Occipital lobe (tissue), 3 donors: ENCODE measurements around the gene GEMIN7. TPM values are rescaled to one million over a fixed set of nuclear protein-coding genes. Genes with fewer than 3 reads are reported as not detected.

ENCODE experiments used
- DNase-seq: peaks from one replicate; lab custom pipeline; 2025; lab: John Stamatoyannopoulos, UW
- small RNA-seq: library from RNA; depleted of rRNA; stranded (forward); fragments of <200 nt; gene quantifications from one replicate; pipeline ENCODE3, GENCODE V24; 2014
- total RNA-seq: library from RNA; depleted of rRNA; stranded (reverse); fragments of >200 nt; gene quantifications from one replicate; pipeline ENCODE4 v1.2.3, GENCODE V29; 2014

GEMIN7 gene
- total RNA-seq, 1 donor from 2014 or later: 13.3 TPM

DNA sequence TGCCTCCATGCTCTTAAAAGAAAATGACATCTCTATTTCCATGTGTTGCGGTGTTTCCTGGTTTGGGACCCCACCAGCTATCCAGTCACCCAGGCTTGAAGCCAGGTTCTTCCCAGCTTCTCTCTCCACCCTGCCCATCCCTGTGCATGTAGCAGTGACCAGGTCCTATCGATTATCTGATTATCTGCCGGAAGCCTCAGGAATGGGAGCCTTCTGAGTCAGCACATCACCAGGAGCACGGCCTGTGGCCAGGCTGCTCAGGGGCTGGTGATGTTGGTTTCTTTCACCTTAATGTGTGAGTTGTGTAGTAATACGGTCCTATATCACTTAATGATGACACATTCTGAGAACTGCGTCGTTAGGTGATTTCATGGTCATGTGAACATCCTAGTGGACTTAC, 47.6 kb downstream of the GEMIN7 start:
- no peak for DNase-seq

GRCh38 chr19:45128146-45128545, 49.1 kb downstream of the GEMIN7 start:
- DNase-seq: no peak

DNA sequence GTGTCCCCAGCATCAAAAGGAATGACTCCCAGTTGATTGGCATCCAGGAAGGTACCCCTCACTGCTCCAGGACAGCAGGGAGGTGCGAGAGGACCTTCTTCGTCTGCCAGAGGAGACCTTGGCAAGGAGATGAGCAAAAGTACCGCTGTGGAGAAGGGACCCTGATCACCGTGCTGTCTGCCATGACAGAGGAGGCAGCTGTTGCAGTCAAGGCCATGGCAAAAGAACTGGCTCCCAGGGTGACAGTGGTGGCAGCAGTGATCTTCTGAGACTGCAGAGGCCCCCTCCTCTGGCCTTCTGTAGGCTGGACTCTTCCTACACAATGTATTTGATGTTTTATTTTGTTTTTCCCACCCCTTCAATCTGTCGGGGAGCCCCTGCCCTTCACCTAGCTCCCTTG, 49.7 kb downstream of the GEMIN7 start:
- no peak for DNase-seq

DNA sequence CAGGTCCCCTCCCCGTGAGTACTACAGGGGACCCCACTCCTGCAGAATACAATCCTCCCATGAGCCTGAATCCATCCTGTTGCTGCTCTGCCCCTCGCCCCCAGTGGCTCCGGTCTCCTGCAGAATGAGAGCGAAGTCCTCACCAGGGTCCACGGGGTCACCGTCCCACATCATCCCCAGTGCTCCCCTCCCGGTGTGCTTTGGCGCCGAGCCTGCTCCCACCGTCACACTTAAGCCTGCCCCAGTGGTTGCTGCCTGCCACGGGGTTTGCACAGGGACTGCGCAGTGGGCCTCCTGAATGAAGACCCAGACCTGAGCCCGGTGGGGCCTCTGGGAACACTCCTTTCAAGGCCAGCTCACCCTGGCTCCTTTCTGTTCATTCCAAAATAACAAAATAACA, 51.2 kb downstream of the GEMIN7 start:
- no peak for DNase-seq

GRCh38 chr19:45130888-45131615, 52.0 kb downstream of the GEMIN7 start:
- peak; percentile 72 for DNase-seq

GRCh38 chr19:45133661-45134060, 54.6 kb downstream of the GEMIN7 start:
- no peak for DNase-seq

DNA sequence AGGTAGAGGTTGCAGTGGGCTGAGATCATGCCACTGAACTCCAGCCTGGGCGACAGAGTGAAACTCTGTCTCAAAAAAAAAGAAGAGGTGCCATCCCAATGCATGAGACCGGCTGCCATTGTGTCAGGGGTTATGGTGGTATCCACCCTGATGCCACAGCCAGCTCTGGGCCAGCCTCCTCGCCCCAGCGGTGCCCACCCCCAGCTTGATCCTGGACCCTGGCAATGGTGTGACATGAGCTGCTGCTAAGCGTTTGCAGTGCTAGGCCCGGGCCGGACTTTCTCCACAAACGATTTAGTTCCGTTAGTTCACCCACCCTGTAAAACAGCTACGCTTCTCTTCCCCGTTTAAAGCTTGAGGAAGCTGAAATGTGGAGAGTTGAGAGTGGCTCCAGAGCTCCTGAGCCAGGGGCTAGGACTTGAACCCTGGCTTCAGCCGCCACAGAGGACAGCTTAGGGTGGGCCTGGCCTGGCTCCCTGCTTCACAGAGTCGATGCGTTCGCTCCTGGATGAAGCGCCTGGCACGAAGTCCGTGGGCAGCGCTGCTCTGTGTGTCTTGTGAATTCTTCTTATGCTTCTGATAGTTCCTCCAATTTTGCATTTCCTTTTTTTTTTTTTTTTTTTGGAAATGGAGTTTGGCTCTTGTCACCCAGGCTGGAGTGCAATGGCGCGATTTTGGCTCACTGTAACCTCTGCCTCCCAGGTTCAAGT, 56.3 kb downstream of the GEMIN7 start:
- DNase-seq: no peak

DNA sequence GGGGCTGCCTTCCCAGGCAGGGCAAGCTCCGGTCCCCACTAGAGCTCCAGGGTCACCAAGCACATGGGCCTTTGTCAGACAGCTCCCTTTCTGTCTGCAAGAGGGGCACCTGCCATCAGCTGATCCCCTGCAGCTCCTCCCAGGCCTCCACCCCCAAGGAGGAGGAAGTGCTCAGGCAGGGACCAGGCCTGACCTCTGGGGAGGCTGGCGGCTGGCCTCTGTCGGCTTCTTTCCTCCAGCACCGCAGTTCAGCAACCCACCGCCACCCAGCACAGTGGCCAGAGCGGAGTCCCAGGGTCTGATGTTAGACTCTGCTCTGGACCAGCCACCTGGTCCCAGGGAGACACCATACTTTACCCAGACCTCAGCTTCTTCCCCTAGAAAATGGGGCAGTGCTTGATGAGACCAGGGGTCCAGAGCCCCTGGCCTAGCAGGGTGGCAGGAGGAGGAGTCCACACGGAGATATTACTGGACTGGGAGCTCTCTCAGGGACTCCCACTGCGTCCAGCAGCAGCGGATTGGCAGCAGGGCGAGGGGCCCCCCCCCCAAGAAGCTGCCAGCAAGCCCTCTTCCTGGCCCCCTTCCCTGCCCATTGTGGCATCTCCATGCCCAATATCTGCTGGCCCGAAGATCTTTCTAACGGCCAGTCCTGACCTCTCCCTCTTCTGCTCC, 57.6 kb downstream of the GEMIN7 start:
- DNase-seq: no peak

GRCh38 chr19:45137179-45137761, 58.2 kb downstream of the GEMIN7 start:
- DNase-seq: peak; percentile 22

- no peak for DNase-seq
Observed at GRCh38 chr19:45138303-45138751, 59.3 kb downstream of the GEMIN7 start.

DNA sequence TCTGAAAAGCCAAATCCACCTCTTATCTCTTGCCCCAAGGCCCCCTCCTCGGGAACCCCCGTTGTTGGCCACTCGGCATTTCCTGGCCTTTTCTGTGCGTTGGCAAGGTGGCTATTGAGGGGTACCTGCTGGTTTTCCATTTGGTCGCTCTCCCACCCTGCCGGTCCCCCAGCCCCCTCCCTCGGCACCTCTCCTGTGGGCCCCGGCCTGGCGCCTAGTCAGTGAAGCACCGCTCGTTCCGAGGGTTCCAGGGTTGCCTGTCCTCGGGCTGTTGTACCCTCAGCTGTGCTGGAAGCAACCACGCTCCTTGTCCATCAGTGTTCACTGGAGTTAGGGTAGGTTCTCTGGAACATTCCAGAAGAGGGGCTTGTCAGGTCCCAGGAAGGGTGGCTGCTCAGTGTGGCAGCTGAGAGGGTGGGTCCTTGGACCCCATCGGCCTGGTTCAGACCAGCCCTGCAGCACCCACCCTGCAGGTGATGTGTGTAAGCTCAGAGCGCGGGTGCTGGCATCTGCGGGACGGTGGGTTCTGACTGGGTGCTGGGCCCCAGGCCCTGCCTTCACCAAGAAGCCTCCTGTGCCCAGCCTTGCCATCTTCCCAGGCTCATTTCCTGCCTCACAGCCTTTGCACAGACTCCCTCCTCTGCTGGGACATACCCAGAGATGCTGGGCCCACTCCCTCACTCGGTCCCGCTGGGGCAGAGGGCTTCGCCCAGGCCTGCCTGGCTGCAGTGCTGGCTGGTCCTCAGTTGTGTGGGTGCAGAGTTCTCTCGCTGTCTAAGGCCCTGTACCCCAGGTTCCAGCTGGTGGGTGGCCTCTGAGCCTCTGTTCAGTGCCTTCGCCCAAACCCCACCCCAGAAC, 60.5 kb downstream of the GEMIN7 start:
- DNase-seq: no peak

DNA sequence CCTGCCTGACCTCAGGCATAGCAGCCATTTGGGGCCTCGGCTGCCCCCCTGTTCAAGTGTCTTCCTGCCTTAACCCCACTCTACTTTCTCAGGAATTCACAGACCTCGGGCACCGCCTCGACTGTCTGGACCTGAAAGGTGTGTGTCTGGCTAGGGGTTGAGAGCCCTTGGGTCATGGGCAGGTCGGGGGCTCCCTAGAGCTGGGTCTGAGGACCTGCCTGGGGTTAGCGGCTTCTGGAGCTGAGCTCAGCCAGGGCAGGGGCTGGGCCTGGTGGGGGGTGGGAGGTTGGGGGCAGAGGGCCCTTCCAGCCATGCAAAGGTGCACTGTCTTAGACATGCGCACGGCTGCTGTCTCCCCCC, 61.1 kb downstream of the GEMIN7 start:
- no peak for DNase-seq

DNA sequence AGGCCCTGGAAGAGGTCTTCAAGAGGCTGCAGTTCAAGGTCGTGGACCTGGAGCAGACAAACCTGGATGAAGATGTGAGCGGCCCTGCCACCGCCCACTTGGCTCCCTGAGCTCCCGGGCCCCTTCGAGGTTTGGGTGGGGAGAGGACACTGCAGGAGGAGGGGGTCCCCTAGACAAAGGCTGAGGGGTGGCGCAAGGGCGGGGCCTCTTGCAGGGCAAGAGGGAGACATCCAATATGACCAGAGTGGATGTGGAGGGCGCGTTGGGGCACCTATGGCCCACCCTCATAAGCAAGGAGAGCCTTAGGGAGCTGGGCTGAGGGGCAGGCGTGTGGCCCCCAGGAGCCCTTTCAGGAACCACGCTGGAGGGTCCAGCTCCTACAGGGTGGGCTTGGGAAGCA, 61.5 kb downstream of the GEMIN7 start:
- DNase-seq: no peak

Small RNA genes within 50 kb of the gene (small RNA-seq; reads per million reads assigned to genes)
- gene RNU6-611P: not detected

Other genes with a start within 250 kb of the GEMIN7 start
- gene NECTIN2, start 233.0 kb upstream of the GEMIN7 start, total RNA-seq: 29.2 TPM
- gene TOMM40, start 188.0 kb upstream of the GEMIN7 start, total RNA-seq: 23.1 TPM
- 68.9 TPM for gene APOE, start 173.5 kb upstream of the GEMIN7 start, total RNA-seq
- gene APOC1, start 164.7 kb upstream of the GEMIN7 start, total RNA-seq: 5.3 TPM
- gene APOC4, start 137.0 kb upstream of the GEMIN7 start, total RNA-seq: not detected
- gene APOC2, start 133.2 kb upstream of the GEMIN7 start, total RNA-seq: 1.4 TPM
- gene CLPTM1, start 123.9 kb upstream of the GEMIN7 start, total RNA-seq: 27.5 TPM
- 0.62 TPM for gene RELB, start 77.8 kb upstream of the GEMIN7 start, total RNA-seq
- 3.9 TPM for gene CLASRP, start 40.2 kb upstream of the GEMIN7 start, total RNA-seq
- gene ZNF296, start 2.8 kb upstream of the GEMIN7 start, total RNA-seq: not detected
- gene PPP1R37, start 13.9 kb downstream of the GEMIN7 start, total RNA-seq: 20.6 TPM
- 0.47 TPM for gene NKPD1, start 81.7 kb downstream of the GEMIN7 start, total RNA-seq
- 2.2 TPM for gene TRAPPC6A, start 99.0 kb downstream of the GEMIN7 start, total RNA-seq
- 3.1 TPM for gene BLOC1S3, start 99.5 kb downstream of the GEMIN7 start, total RNA-seq
- not detected for gene EXOC3L2, start 166.1 kb downstream of the GEMIN7 start, total RNA-seq
- 19.2 TPM for gene MARK4, start 172.0 kb downstream of the GEMIN7 start, total RNA-seq
- gene CKM, start 243.6 kb downstream of the GEMIN7 start, total RNA-seq: 1.2 TPM